Thyroid gland (tissue), 4 donors: ENCODE results near the gene IRF2. TPM values are rescaled to one million over a fixed set of nuclear protein-coding genes. Genes with fewer than 3 reads are reported as not detected.

Experiments used
- DNase-seq, 2 donors: peaks; one replicate each; pipeline ENCODE4 v3.0.0-alpha.2; 2019
- H3K27ac ChIP-seq, 3 donors: fragments of 200-600 bp; sonication (generic); 1 replicate in 2 of 3; 2 replicates in 1 of 3; pipeline ENCODE4 v1.5.1; 2016 to 2019; ENCODE audit warnings: mild to moderate bottlenecking in 1 of 3, moderate library complexity in 1 of 3
- H3K27me3 ChIP-seq: fragments of 200-600 bp; sonication (generic); one replicate; pipeline ENCODE4 v1.5.1; 2019
- H3K36me3 ChIP-seq, 2 donors: fragments of 200-600 bp; sonication (generic); one replicate each; pipeline ENCODE4 v1.5.1; 2016 to 2019
- H3K4me1 ChIP-seq, 2 donors: fragments of 200-600 bp; sonication (generic); one replicate each; pipeline ENCODE4 v1.5.1; 2017 to 2019
- H3K4me3 ChIP-seq, 3 donors: fragments of 200-600 bp; sonication (generic); replicated peaks in 1 of 3; 1 replicate in 2 of 3; 2 replicates in 1 of 3; pipeline ENCODE4 v1.5.1; 2016; ENCODE audit warnings: mild to moderate bottlenecking in 1 of 3
- H3K9me3 ChIP-seq: fragments of 200-600 bp; sonication (generic); one replicate; pipeline ENCODE4 v1.5.1; 2017
- CTCF ChIP-seq, 6 experiments: fragments of 200-600 bp in 3 of 6; fragments of 450-650 bp in 3 of 6; sonication (generic) in 3 of 6; IDR thresholded peaks; one replicate each; pipeline ENCODE4 v1.5.1; 2016 to 2019; ENCODE audit warnings: antibody characterized with exemption in 6 of 6, mild to moderate bottlenecking in 2 of 6, inconsistent platforms in 1 of 6, moderate library complexity in 1 of 6
- POLR2A ChIP-seq, 2 donors: fragments of 450-650 bp; IDR thresholded peaks; one replicate each; pipeline ENCODE4 v1.6.1; 2017; ENCODE audit warnings: antibody characterized with exemption in 2 of 2, mild to moderate bottlenecking in 2 of 2, moderate library complexity in 1 of 2
- WGBS, 2 donors: methylation state at CpG; one replicate each; pipeline ENCODE4 v1.1.5; 2017; 5-methylcytosine and 5-hydroxymethylcytosine counted together
- intact Hi-C: fragments of 100-400 bp; cut with DNase I; formaldehyde crosslinking; loops from one replicate; pipeline ENCODE4 v1.15.1; 2023
- total RNA-seq, 4 donors: library from RNA; depleted of rRNA; stranded (reverse); fragments of >200 nt; gene quantifications; one replicate each; pipeline ENCODE4 v1.2.3, GENCODE V29; 2016

IRF2 gene
- total RNA-seq, 4 donors from 2014 or later: 24.7 to 39.8 (median 34.5) TPM

- DNase-seq: no peak
- intact Hi-C loops: no loop called here
- Histone ChIP-seq H3K4me1 (no peaks in the 10 kb centered on the region), H3K27ac (no peak overlapping the region), H3K27me3 (no peaks in the 10 kb centered on the region), H3K4me3 (no peak overlapping the region), H3K9me3 (no peaks in the 10 kb centered on the region), H3K36me3 (no peaks in the 10 kb centered on the region)
- 77 to 79% methylated on average over 2 of the region's 2 CpGs for WGBS, 2 donors
- TF ChIP-seq POLR2A (IDR thresholded peaks at IDR 0.05) (no peak), CTCF (IDR thresholded peaks at IDR 0.05) (no peak)
These were observed 10.9 kb upstream of the IRF2 start for GRCh38 chr4:184485279-184485678.

GRCh38 chr4:184481544-184481943 is 7.2 kb upstream of the IRF2 start:
- H3K9me3 ChIP-seq: no peaks in the 10 kb centered on the region
- H3K27me3 ChIP-seq: no peaks in the 10 kb centered on the region
- intact Hi-C loops: no loop called here
- no peak for DNase-seq
- TF ChIP-seq POLR2A (IDR thresholded peaks at IDR 0.05) (no peak), CTCF (IDR thresholded peaks at IDR 0.05) (no peak)
- H3K36me3 ChIP-seq: no peaks in the 10 kb centered on the region
- no peak overlapping the region for H3K4me3 ChIP-seq
- H3K4me1 ChIP-seq: peaks cover 0 to 5% of the 10 kb centered on the region in 2 donors
- no peak overlapping the region for H3K27ac ChIP-seq
- 90 to 93% methylated on average over 6 of the region's 6 CpGs for WGBS, 2 donors

- Histone ChIP-seq H3K9me3 (no peaks in the 10 kb centered on the region), H3K27me3 (no peaks in the 10 kb centered on the region), H3K4me3 (no peak overlapping the region), H3K36me3 (no peaks in the 10 kb centered on the region), H3K4me1 (peaks cover 9 to 15% of the 10 kb centered on the region in 2 donors), H3K27ac (no peak overlapping the region)
- no peak for TF ChIP-seq CTCF (IDR thresholded peaks at IDR 0.05)
- TF ChIP-seq POLR2A (IDR thresholded peaks at IDR 0.05): no peak
- no peak for DNase-seq
- intact Hi-C loops: no loop called here
- WGBS, 2 donors: 87 to 94% methylated on average over 1 of the region's 1 CpG
These were observed 5.2 kb upstream of the IRF2 start for GRCh38 chr4:184479516-184479950.

- Histone ChIP-seq H3K4me1 (peaks cover 9 to 15% of the 10 kb centered on the region in 2 donors), H3K36me3 (no peaks in the 10 kb centered on the region), H3K27me3 (no peaks in the 10 kb centered on the region), H3K9me3 (no peaks in the 10 kb centered on the region), H3K27ac (no peak overlapping the region), H3K4me3 (no peak overlapping the region)
- DNase-seq: no peak
- intact Hi-C loops: no loop called here
- 77 to 84% methylated on average over 9 of the region's 9 CpGs for WGBS, 2 donors
- TF ChIP-seq POLR2A (IDR thresholded peaks at IDR 0.05): no peak
- no peak for TF ChIP-seq CTCF (IDR thresholded peaks at IDR 0.05)
These were observed 3.0 kb upstream of the IRF2 start for GRCh38 chr4:184477201-184477999.

GRCh38 chr4:184476695-184477094 is 2.3 kb upstream of the IRF2 start:
- peaks cover 9 to 21% of the 10 kb centered on the region in 2 donors for H3K4me1 ChIP-seq
- no peak overlapping the region for H3K27ac ChIP-seq

More at GRCh38 chr4:184476695-184477094, 2.3 kb upstream of the IRF2 start:
- TF ChIP-seq CTCF (IDR thresholded peaks at IDR 0.05) (no peak), POLR2A (IDR thresholded peaks at IDR 0.05) (no peak)
- 80 to 85% methylated on average over 8 of the region's 8 CpGs for WGBS, 2 donors
- intact Hi-C loops: no loop called here
- Histone ChIP-seq H3K9me3 (no peaks in the 10 kb centered on the region), H3K27me3 (no peaks in the 10 kb centered on the region), H3K36me3 (no peaks in the 10 kb centered on the region), H3K4me3 (no peak overlapping the region)
- no peak for DNase-seq
